HG02884 (cell line): ENCODE measurements around the gene LMO7.
"Not testable (repeated sequence)": the region's sequence is repeated elsewhere in the genome, so short reads cannot be mapped to it uniquely, and the experiment has no call there.

Experiments used
- ATAC-seq: cut with Tn5 transposase; IDR thresholded peaks from one replicate; pipeline ENCODE4 v1.9.1; 2021; ENCODE audit warnings: mild to moderate bottlenecking, moderate library complexity; ENCODE audit not compliant: unreplicated experiment

Gene LMO7

DNA sequence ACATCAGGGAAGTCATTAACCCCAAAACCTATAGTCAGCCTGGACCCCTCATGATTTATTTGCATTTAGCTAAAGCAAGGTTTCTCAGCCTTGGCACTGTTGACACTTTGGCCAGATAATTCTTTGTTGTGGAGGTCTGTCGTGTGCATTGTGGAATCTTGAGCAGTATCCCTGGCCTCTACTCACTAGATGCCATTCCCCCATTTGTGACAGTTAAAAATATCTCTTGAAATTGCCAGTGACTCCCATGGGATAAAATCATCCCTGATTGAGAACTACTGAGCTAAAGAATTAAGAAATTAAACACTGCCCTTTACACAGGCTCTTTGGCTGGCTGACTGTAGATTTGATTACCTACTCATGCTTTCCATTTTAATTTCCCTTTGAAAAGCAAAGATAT lies 102.7 kb downstream of the LMO7 start:
- ATAC-seq: no peak

- ATAC-seq: peak; percentile 75
Measured at GRCh38 chr13:75739244-75739868, 103.2 kb downstream of the LMO7 start.

- no peak for ATAC-seq
Measured at GRCh38 chr13:75740031-75740430, 103.9 kb downstream of the LMO7 start.

- not testable (repeated sequence) for ATAC-seq
Measured at GRCh38 chr13:75743072-75743471, 106.9 kb downstream of the LMO7 start.

GRCh38 chr13:75744127-75744526 lies 108.0 kb downstream of the LMO7 start:
- ATAC-seq: no peak

DNA sequence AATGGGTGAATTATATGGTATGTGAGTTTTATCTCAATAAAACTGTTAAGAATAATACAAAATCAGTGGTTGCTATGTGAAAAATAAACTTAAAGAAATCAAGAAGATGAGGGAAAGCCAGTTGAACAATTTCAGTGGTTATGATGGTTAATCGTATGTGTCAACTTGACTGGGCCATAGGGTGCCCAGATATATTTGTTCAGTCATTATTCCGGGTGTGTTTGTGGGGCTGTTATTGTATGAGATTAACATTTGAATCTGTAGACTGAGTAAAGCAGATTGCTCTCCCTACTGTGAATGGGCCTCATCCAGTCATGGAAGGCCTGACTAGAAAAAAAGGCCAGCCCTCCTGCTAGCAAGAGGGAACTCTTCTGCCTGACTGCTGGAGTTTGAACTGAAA lies 109.3 kb downstream of the LMO7 start:
- ATAC-seq: no peak

DNA sequence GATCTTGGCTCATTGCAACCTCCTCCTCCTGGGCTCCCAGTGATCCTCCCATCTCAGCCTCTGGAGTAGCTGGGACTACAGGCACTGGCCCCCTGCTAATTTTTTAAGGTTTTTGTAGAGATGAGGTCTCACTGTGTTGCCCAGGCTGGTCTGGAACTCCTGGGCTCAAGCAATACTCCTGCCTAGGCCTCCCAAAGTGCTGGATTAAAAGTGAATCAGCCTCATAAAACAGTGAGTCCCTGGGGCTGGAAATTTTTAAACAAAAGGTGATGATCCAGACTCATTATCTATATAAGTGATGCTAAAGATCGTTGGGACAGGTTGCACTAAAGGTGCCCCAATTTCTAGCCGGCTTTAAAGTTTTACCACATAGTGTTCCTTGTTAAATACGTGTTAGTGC lies 112.7 kb downstream of the LMO7 start:
- no peak for ATAC-seq

DNA sequence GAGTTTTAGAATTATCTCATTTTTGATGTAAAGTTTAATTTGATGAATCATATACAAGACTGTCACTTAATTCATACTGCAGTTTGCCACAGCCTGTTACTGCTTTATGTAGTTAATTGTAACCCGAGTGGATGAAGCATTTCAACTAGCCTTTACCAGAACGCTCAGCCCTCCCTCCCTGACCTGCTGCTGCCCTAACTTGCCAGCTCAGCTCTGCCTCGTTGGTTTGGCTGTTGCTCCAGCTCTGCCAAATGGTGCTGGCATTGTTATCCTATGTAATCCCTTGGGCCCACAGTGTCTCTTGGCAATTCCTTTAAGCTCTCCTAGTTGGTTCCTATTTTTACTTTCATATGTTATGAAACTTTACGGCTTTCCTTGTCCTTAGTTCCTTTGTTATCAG lies 113.3 kb downstream of the LMO7 start:
- ATAC-seq: no peak

- ATAC-seq: no peak
Measured at GRCh38 chr13:75751350-75751749, 115.2 kb downstream of the LMO7 start.

- no peak for ATAC-seq
Measured at GRCh38 chr13:75752826-75753225, 116.7 kb downstream of the LMO7 start.

DNA sequence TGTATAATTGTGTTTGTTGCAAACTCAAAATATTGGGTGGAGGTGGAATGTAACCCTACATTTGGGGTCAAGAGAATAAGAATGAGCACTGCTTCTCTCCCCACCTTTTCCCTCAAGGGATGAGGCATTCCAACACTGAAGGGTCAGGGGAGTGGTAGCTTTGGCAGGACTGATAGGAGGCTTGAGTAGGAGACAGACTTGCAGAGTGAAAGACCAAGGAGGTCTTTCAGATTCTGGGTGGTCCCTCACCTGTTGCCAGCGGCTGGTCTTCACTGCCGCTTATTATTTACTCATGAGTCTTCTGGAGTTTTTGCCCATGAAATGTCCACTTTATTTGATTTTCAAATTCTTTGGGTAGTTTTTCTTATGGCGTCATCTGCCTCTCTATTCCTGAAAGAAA lies 118.8 kb downstream of the LMO7 start:
- ATAC-seq: no peak

DNA sequence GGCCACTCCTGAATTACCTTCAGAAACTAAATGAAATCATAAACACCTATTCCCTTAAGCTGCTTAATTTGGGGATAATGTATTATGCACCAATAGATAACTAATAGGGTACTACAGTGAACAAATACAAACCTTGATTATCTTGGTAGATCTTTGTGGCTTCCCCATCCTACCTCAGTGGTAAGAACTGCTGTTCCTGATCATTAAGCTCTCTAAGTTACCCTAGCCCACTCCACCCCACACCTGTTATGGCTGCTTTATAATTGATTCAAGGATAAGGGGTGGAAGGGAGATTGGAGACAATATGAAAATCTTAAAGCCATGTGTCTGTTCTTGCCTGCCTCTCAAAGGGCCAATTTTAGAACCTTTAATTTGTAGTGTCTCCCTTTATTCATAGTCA lies 121.2 kb downstream of the LMO7 start:
- ATAC-seq: no peak

GRCh38 chr13:75759531-75759930 lies 123.4 kb downstream of the LMO7 start:
- ATAC-seq: no peak

DNA sequence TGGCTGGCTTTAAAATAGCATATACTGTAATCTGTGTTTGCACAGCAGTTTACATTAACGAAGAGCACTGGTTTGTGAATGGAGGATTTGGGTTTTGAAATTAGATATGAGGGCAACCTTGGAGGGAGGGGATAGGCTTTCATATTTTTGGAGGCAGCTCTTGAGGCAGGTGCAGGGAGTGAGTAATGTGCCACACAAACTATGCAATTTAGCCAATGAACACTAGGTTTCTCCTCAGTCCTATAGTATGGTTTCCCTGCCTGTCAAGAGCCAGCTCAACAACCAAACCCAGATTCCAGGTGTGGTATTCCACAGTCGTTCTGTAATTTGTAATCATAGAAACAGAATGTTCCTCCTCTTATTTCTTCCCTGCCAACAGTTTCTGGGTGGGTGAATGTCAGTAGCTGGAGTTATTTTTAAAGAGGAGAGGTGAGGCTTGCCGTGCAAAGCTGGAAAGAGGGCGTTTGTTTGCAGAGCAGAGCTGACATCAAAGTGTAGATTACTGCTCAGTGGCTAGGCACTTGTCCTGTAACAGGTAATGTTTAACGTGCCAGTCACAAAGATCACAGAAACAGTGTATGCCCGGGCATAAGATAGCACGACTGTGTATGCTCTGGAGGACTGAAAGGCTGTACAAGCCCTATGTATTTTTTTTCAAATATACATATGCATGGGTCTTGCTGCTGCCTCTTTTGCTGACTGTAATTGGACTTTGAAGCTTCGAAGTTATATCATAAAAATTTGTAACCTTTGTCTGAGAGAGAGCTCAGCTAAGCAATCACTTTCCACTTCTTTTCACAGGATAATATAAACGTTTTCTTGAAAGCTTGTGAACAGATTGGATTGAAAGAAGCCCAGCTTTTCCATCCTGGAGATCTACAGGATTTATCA lies 124.2 kb downstream of the LMO7 start:
- ATAC-seq: peak; percentile 37

DNA sequence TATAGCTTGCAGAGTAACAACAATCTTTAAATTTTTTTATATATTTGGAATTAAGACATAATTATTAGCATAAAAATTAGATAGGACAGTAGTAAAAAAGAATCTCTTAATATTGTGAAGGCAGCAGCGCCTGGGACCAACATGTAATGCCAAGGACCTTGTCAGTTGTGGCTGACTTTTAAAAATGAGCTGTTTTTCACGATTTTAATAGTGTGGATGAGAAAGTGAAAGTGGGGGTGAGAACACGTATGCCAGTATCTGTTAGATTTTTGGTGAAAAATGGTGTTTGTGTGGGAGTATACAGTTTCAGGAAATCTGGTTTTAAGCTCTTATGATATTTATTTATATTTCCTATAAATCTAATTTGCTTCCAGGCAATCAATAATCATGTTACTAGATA lies 125.2 kb downstream of the LMO7 start:
- peak; percentile 36 for ATAC-seq

DNA sequence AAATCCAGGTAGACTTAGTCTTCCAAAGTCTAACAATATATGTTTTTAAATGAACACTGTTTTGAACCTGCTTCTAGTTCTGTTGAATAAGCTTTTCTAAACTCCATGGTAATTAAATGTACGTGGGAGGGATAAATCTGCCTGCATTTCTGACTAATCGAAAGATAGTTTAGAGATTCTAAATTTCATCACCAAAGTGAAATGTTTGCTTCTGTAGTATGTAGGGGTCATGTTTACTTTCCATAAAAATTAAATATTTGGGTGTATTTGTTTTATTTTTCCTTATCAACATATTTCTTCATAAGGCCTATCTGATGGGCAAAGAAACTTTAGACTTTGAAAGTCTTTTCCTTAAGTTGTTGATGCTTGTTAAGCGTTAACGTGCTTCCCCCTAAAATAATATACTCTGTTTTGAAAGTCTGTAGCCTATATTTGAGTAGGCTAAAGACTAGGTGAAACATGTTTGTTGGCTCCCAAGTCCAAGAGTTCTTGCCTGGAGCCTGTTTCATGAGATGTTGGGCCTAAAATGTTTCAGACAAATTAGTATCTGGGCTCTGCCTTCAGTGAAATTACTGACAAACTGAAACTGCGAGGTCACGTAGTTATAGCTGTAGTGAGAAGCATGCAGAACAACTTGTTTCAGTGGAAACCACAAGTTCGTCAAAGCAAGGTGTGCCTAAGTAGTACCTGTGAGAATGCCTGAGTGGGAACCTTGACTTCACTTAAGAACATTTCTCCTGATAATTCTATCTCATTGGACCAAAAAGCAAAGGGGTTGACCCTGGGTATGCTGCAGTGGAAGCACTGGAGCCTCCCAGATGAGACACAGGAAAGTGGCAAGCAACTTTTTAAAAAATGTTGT lies 126.2 kb downstream of the LMO7 start:
- peak; percentile 91 for ATAC-seq

GRCh38 chr13:75762955-75763354 lies 126.8 kb downstream of the LMO7 start:
- peak; percentile 9 for ATAC-seq

DNA sequence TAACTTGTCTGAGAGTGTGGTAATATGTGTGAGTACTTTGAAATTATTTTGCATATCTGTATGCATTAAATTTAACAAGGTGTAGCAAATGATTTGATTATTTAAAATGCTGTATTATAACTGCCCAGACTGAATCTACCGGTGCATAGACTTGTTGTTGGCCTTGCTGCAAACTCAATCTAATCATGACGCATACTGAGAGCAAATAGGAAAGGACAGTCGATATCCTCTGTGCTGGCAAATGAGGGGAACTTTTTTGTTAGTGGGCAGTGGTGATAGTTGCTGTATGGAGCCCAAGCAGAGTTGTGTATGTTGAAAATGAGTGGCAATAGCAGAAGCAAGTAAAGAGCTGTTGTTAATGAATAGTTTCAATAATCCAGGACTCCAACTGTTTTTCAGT lies 127.4 kb downstream of the LMO7 start:
- no peak for ATAC-seq

- no peak for ATAC-seq
Measured at GRCh38 chr13:75764251-75764925, 128.3 kb downstream of the LMO7 start.

- ATAC-seq: no peak
Measured at GRCh38 chr13:75764926-75765310, 128.8 kb downstream of the LMO7 start.

GRCh38 chr13:75766636-75767035 lies 130.5 kb downstream of the LMO7 start:
- no peak for ATAC-seq
